ENCODE data around the gene OR2V1. TPM values are rescaled to one million over a fixed set of nuclear protein-coding genes. Genes with fewer than 3 reads are reported as not detected.
"Not testable (repeated sequence)": the region's sequence is repeated elsewhere in the genome, so short reads cannot be mapped to it uniquely, and the experiment has no call there.

The OR2V1 gene
- total and polyA plus RNA-seq, 2 of the 13 experiments (the other 11 are each of a cell fraction or from before 2014, with no cell fraction given), result not detected

- TF ChIP-seq KLF15 (CRISPR knock-in tag; IDR thresholded peaks at IDR 0.05; ENCODE audit: borderline replicate concordance), result no peak
- no peak for TF ChIP-seq HNRNPLL (IDR thresholded peaks at IDR 0.05; ENCODE audit: low read depth, low read length, poor library complexity, severe bottlenecking)
- no peak for TF ChIP-seq REPIN1 (CRISPR knock-in tag; IDR thresholded peaks at IDR 0.05; ENCODE audit: borderline replicate concordance, low read depth)
- no peak for TF ChIP-seq JUNB (CRISPR knock-in tag; IDR thresholded peaks at IDR 0.05; ENCODE audit: borderline replicate concordance)
- TF ChIP-seq ZNF672 (CRISPR knock-in tag; IDR thresholded peaks at IDR 0.05), result no peak
- no peak for TF ChIP-seq ZNF280B (CRISPR knock-in tag; IDR thresholded peaks at IDR 0.05; ENCODE audit: borderline replicate concordance)
- no peak for TF ChIP-seq NR2C2 (CRISPR knock-in tag; IDR thresholded peaks at IDR 0.05; ENCODE audit: borderline replicate concordance)
These were observed at the start of gene OR2V1 (continued) for GRCh38 chr5:181130832-181131496.

GRCh38 chr5:181177559-181177958, 46.6 kb upstream of the OR2V1 start:
- BruUV-seq (replicated peaks); H3K9me3 ChIP-seq (ENCODE audit: low read length); CTCF ChIA-PET (ENCODE audit: low intra/inter-chr PET ratio, low total read pairs); H3K36me3 ChIP-seq (replicated peaks in 1 of 2; ENCODE audit: control insufficient read depth in 1 of 2, insufficient read depth in 2 of 2, low read length in 2 of 2); H4K20me1 ChIP-seq (ENCODE audit: insufficient read depth, low read length); H3K27ac ChIP-seq (ENCODE audit: extremely low read length, insufficient read depth, low read length); in situ Hi-C loops (cut with HindIII; ENCODE audit: extremely low pct_ligation_motif_present, low pct_unique_long_range_greater_than_20kb); DNase-seq (ENCODE audit: low spot score); intact Hi-C loops (cut with micrococcal nuclease; ENCODE audit: unreplicated experiment); POLR2A ChIA-PET; ATAC-seq; H3K79me2 ChIP-seq (ENCODE audit: insufficient read depth, low read length); FAIRE-seq; H3K27me3 ChIP-seq (ENCODE audit: control insufficient read depth in 1 of 2, insufficient read depth in 2 of 2, low read length in 2 of 2): not testable (repeated sequence)
- Histone ChIP-seq H3K9ac (ENCODE audit: insufficient read depth, low read depth, low read length) (peak overlapping the region; percentile 15; the same call in 1 of the 2 replicates), H2AFZ (ENCODE audit: low read length) (peak overlapping the region; percentile 23), H3K4me2 (ENCODE audit: low read depth, low read length) (peak overlapping the region; percentile 63), H3K4me3 (replicated peaks in 1 of 3; ENCODE audit: insufficient read depth in 1 of 3, low read depth in 2 of 3, low read length in 3 of 3) (peak overlapping the region; percentile 3 to 57 (median 21); a peak in 2 of 6 replicates), H3K4me1 (ENCODE audit: insufficient read depth, low read length) (peaks cover 53% of the 10 kb centered on the region)
- 26% methylated on average over 14 of the region's 14 CpGs for WGBS (ENCODE audit: low lambda C conversion rate)
- TF ChIP-seq ZMYM3 (CRISPR knock-in tag; IDR thresholded peaks at IDR 0.05), result 0 out of 2 replicates have a peak, but pooled peaks have one; percentile 13
- TF ChIP-seq ZMYM2 (CRISPR knock-in tag; IDR thresholded peaks at IDR 0.05), result 0 out of 2 replicates have a peak, but pooled peaks have one; percentile 24
- TF ChIP-seq ZNF121 (CRISPR knock-in tag; IDR thresholded peaks at IDR 0.05), result peak; percentile 22; the same call in 1 of the 2 replicates
- 0 out of 2 replicates have a peak, but pooled peaks have one; percentile 54 for TF ChIP-seq ADNP (CRISPR knock-in tag; IDR thresholded peaks at IDR 0.05)
- 0 out of 2 replicates have a peak, but pooled peaks have one; percentile 20 for TF ChIP-seq HOXA3 (CRISPR knock-in tag; IDR thresholded peaks at IDR 0.05)
- peak; percentile 66 for TF ChIP-seq ZNF460 (CRISPR knock-in tag; IDR thresholded peaks at IDR 0.05; ENCODE audit: borderline replicate concordance)
